ENCODE data around the gene BEND5.

- TF ChIP-seq CTCF (IDR thresholded peaks at IDR 0.05) (no peak), POLR2A (IDR thresholded peaks at IDR 0.05) (no peak)
These were observed 17.7 kb downstream of the BEND5 start for GRCh38 chr1:48758976-48759375.
